Activated CD4-positive, alpha-beta T cell treated with anti-CD3 and anti-CD28 coated beads, Interleukin-2, amount 10 ng/mL, durations not matched to agents 24 days and 14 days (primary cell): ENCODE data around the gene PRSS8. TPM values are rescaled to one million over a fixed set of nuclear protein-coding genes. Genes with fewer than 3 reads are reported as not detected.
"Not testable (repeated sequence)": the region's sequence is repeated elsewhere in the genome, so short reads cannot be mapped to it uniquely, and the experiment has no call there.

ENCODE experiments used
- DNase-seq: peaks from one replicate; pipeline ENCODE4 v3.0.0; 2022
- H3K27ac Mint-ChIP-seq: one replicate; pipeline ENCODE4 v1.8.0; 2022; ENCODE audit warnings: mild to moderate bottlenecking, mixed read lengths
- H3K27me3 Mint-ChIP-seq: one replicate; pipeline ENCODE4 v1.8.0; 2022; ENCODE audit warnings: mixed read lengths
- H3K36me3 Mint-ChIP-seq: one replicate; pipeline ENCODE4 v1.8.0; 2022; ENCODE audit warnings: low read depth, mild to moderate bottlenecking, mixed read lengths
- H3K4me1 Mint-ChIP-seq: one replicate; pipeline ENCODE4 v1.8.0; 2021; ENCODE audit warnings: mixed read lengths
- H3K4me3 Mint-ChIP-seq: one replicate; pipeline ENCODE4 v1.8.0; 2022; ENCODE audit warnings: mild to moderate bottlenecking, moderate library complexity, mixed read lengths
- H3K9me3 Mint-ChIP-seq: one replicate; pipeline ENCODE4 v1.8.0; 2021; ENCODE audit warnings: mixed read lengths
- intact Hi-C: fragments of 100-400 bp; cut with micrococcal nuclease; formaldehyde crosslinking; loops from one replicate; pipeline ENCODE4 v1.15.1; 2023
- total RNA-seq: library from RNA; stranded (reverse); gene quantifications from 2 replicates; pipeline ENCODE4 v1.2.3, GENCODE V29; 2022

The PRSS8 gene
- total RNA-seq, result not detected in 2 replicates

- intact Hi-C loops, result no loop called here
- DNase-seq, result no peak
- H3K9me3 Mint-ChIP-seq, result no peaks in the 10 kb centered on the region
These were observed at the start of gene PRSS8 for GRCh38 chr16:31135535-31136286. Gene PRSS8, minus strand, starts transcription at chr16:31135727. Its CDS starts 229 bp downstream, at chr16:31135498.

GRCh38 chr16:31184888-31185287 is 49.4 kb upstream of the PRSS8 start:
- peaks cover 1% of the 10 kb centered on the region for H3K27me3 Mint-ChIP-seq
- no peaks in the 10 kb centered on the region for H3K9me3 Mint-ChIP-seq
- intact Hi-C loops, result no loop called here
- no peak for DNase-seq
- H3K4me3 Mint-ChIP-seq, result peak overlapping the region; percentile 23
- H3K36me3 Mint-ChIP-seq, result peaks cover 95% of the 10 kb centered on the region
- H3K27ac Mint-ChIP-seq, result peak overlapping the region; percentile 68
- peaks cover 71% of the 10 kb centered on the region for H3K4me1 Mint-ChIP-seq

More at GRCh38 chr16:31135535-31136286, at the start of gene PRSS8:
- no peaks in the 10 kb centered on the region for H3K27me3 Mint-ChIP-seq
- H3K36me3 Mint-ChIP-seq, result peaks cover 6% of the 10 kb centered on the region
- H3K27ac Mint-ChIP-seq, result no peak within 1 kb of the TSS
- H3K4me3 Mint-ChIP-seq, result no peak within 1 kb of the TSS
- no peaks in the 10 kb centered on the region for H3K4me1 Mint-ChIP-seq

GRCh38 chr16:31183432-31184428 is 48.2 kb upstream of the PRSS8 start:
- intact Hi-C loops, result loop anchor here (2.0 kb wide), 1 partner anchor 19 kb away; the partner anchor contains the start of gene PYCARD
- H3K4me1 Mint-ChIP-seq, result peaks cover 69% of the 10 kb centered on the region
- peaks cover 86% of the 10 kb centered on the region for H3K36me3 Mint-ChIP-seq
- H3K4me3 Mint-ChIP-seq, result peak overlapping the region; percentile 100
- H3K27ac Mint-ChIP-seq, result peak overlapping the region; percentile 77
- peaks cover 2% of the 10 kb centered on the region for H3K27me3 Mint-ChIP-seq
- no peaks in the 10 kb centered on the region for H3K9me3 Mint-ChIP-seq
- no peak for DNase-seq

GRCh38 chr16:31182391-31182790 is 46.9 kb upstream of the PRSS8 start:
- peaks cover 73% of the 10 kb centered on the region for H3K36me3 Mint-ChIP-seq
- peak overlapping the region; percentile 77 for H3K27ac Mint-ChIP-seq
- H3K4me3 Mint-ChIP-seq, result peak overlapping the region; percentile 100
- peaks cover 70% of the 10 kb centered on the region for H3K4me1 Mint-ChIP-seq
- intact Hi-C loops, result loop anchor here (2.0 kb wide), 1 partner anchor 20 kb away; the partner anchor contains the start of gene PYCARD
- DNase-seq, result no peak
- peaks cover 2% of the 10 kb centered on the region for H3K27me3 Mint-ChIP-seq
- no peaks in the 10 kb centered on the region for H3K9me3 Mint-ChIP-seq

- peak overlapping the region; percentile 98 for H3K27ac Mint-ChIP-seq
- peaks cover 63% of the 10 kb centered on the region for H3K36me3 Mint-ChIP-seq
- peaks cover 66% of the 10 kb centered on the region for H3K4me1 Mint-ChIP-seq
- DNase-seq, result peak; percentile 82
- H3K9me3 Mint-ChIP-seq, result no peaks in the 10 kb centered on the region
- peak overlapping the region; percentile 100 for H3K4me3 Mint-ChIP-seq
- peaks cover 2% of the 10 kb centered on the region for H3K27me3 Mint-ChIP-seq
- intact Hi-C loops, result loop anchor here (1.0 to 2.0 kb wide), 3 partner anchors 84 to 149 kb away; partner anchors contain the start of gene VKORC1
These were observed 45.7 kb upstream of the PRSS8 start for GRCh38 chr16:31181102-31181830.

GRCh38 chr16:31179747-31180459 is 44.4 kb upstream of the PRSS8 start, which contains the start of gene FUS:
Gene FUS, plus strand, starts transcription at chr16:31180139. Its CDS starts 76 bp downstream, at chr16:31180215.
- peak; percentile 97 for DNase-seq
- Mint-ChIP-seq H3K27me3 (peaks cover 2% of the 10 kb centered on the region), H3K36me3 (peaks cover 51% of the 10 kb centered on the region), H3K27ac (peak within 1 kb of the TSS; percentile 98), H3K4me1 (peaks cover 53% of the 10 kb centered on the region), H3K9me3 (no peaks in the 10 kb centered on the region), H3K4me3 (peak within 1 kb of the TSS; percentile 100)
- intact Hi-C loops, result loop anchor here (1.0 to 2.0 kb wide), 11 partner anchors 21 to 693 kb away; partner anchors contain the start of genes ARMC5, KAT8, VKORC1 and ZNF267

GRCh38 chr16:31179219-31179746 is 43.8 kb upstream of the PRSS8 start:
- H3K4me1 Mint-ChIP-seq, result peaks cover 50% of the 10 kb centered on the region
- H3K36me3 Mint-ChIP-seq, result peaks cover 44% of the 10 kb centered on the region
- no peaks in the 10 kb centered on the region for H3K9me3 Mint-ChIP-seq
- H3K27ac Mint-ChIP-seq, result peak overlapping the region; percentile 98
- DNase-seq, result no peak
- intact Hi-C loops, result loop anchor here (1.0 to 2.0 kb wide), 7 partner anchors 20 to 694 kb away; partner anchors contain the start of genes KAT8, ZNF267, ZNF646 and ZNF668
- peak overlapping the region; percentile 100 for H3K4me3 Mint-ChIP-seq
- H3K27me3 Mint-ChIP-seq, result peaks cover 2% of the 10 kb centered on the region

- intact Hi-C loops, result no loop called here
- Mint-ChIP-seq H3K4me3 (peak overlapping the region; percentile 67), H3K36me3 (peaks cover 24% of the 10 kb centered on the region), H3K27ac (peak overlapping the region; percentile 83), H3K9me3 (no peaks in the 10 kb centered on the region), H3K27me3 (peaks cover 2% of the 10 kb centered on the region), H3K4me1 (peaks cover 30% of the 10 kb centered on the region)
- peak; percentile 86 for DNase-seq
These were observed 41.6 kb upstream of the PRSS8 start for GRCh38 chr16:31177136-31177535.

- H3K9me3 Mint-ChIP-seq, H3K4me3 Mint-ChIP-seq, H3K36me3 Mint-ChIP-seq, intact Hi-C loops, H3K27ac Mint-ChIP-seq, DNase-seq, H3K27me3 Mint-ChIP-seq, H3K4me1 Mint-ChIP-seq: not testable (repeated sequence)
These were observed 34.5 kb upstream of the PRSS8 start for GRCh38 chr16:31170048-31170447.

- Mint-ChIP-seq H3K27ac (no peak overlapping the region), H3K4me3 (no peak overlapping the region), H3K36me3 (no peaks in the 10 kb centered on the region), H3K9me3 (no peaks in the 10 kb centered on the region), H3K4me1 (peaks cover 2% of the 10 kb centered on the region), H3K27me3 (no peaks in the 10 kb centered on the region)
- DNase-seq, result no peak
- intact Hi-C loops, result no loop called here
These were observed 33.3 kb upstream of the PRSS8 start for GRCh38 chr16:31168848-31169247.

- peaks cover 2% of the 10 kb centered on the region for H3K4me1 Mint-ChIP-seq
- intact Hi-C loops, result no loop called here
- no peak overlapping the region for H3K4me3 Mint-ChIP-seq
- H3K27ac Mint-ChIP-seq, result no peak overlapping the region
- H3K36me3 Mint-ChIP-seq, result no peaks in the 10 kb centered on the region
- H3K27me3 Mint-ChIP-seq, result peaks cover 2% of the 10 kb centered on the region
- no peak for DNase-seq
- no peaks in the 10 kb centered on the region for H3K9me3 Mint-ChIP-seq
These were observed 31.8 kb upstream of the PRSS8 start for GRCh38 chr16:31167315-31167714.

- Mint-ChIP-seq H3K27me3 (peaks cover 9% of the 10 kb centered on the region), H3K4me3 (peak overlapping the region; percentile 30), H3K9me3 (no peaks in the 10 kb centered on the region), H3K36me3 (no peaks in the 10 kb centered on the region), H3K4me1 (peaks cover 5% of the 10 kb centered on the region), H3K27ac (no peak overlapping the region)
- DNase-seq, result no peak
- intact Hi-C loops, result no loop called here
These were observed 21.6 kb upstream of the PRSS8 start for GRCh38 chr16:31157136-31157535.
